GM21526 (cell line): ENCODE data around the gene LITAF.
"Not testable (repeated sequence)": the region's sequence is repeated elsewhere in the genome, so short reads cannot be mapped to it uniquely, and the experiment has no call there.

Experiments used
- ATAC-seq: cut with Tn5 transposase; IDR thresholded peaks from one replicate; pipeline ENCODE4 v1.9.1; 2021; ENCODE audit warnings: moderate library complexity; ENCODE audit not compliant: unreplicated experiment, low FRiP score

Gene LITAF

GRCh38 chr16:11524098-11524760, 62.5 kb downstream of the LITAF start:
- no peak for ATAC-seq

GRCh38 chr16:11521055-11521454, 65.7 kb downstream of the LITAF start:
- no peak for ATAC-seq

- no peak for ATAC-seq
These were observed 66.3 kb downstream of the LITAF start for GRCh38 chr16:11520442-11520841.

DNA sequence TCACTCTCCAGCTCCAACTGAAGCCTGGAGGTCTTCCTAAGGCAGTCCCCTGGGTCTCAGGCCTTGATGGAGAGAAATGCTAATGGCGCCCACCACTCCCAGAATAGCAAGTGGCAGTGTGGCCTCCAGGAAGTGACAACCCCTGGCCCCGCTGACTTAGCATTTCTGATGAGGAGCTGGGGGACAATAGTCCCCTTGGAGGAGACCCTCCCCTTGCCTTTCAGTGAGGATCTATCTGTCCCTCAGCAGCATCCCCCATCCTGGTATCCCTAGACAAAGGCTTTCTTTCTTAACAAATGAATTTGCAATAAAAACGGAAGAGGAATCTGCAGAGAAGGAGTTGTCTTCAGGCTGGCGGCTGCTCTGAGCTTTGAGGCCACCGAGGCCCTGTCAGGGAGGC, 68.8 kb downstream of the LITAF start:
- ATAC-seq, result no peak

- no peak for ATAC-seq
These were observed 70.9 kb downstream of the LITAF start for GRCh38 chr16:11515540-11516430.

- no peak for ATAC-seq
These were observed 72.4 kb downstream of the LITAF start for GRCh38 chr16:11514283-11514682.

- ATAC-seq, result not testable (repeated sequence)
These were observed 73.4 kb downstream of the LITAF start for GRCh38 chr16:11513366-11513765.

DNA sequence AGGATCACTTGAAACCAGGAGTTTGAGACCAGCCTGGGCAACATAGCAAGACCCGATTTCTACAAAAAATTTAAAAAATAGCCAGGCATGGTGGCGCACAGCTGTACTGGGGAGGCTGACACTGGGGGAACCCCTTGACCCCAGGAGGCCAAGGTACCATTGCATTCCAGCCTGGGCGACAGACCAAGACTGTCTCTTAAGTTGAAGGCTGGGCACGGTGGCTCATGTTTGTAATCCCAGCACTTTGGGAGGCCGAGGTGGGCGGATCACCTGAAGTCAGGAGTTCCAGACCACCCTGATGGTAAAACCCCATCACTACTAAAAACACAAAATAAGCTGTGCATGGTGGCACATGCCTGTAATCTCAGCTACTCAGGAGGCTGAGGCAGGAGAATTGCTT, 74.9 kb downstream of the LITAF start:
- ATAC-seq, result no peak

- no peak for ATAC-seq
These were observed 75.4 kb downstream of the LITAF start for GRCh38 chr16:11511328-11511727.

DNA sequence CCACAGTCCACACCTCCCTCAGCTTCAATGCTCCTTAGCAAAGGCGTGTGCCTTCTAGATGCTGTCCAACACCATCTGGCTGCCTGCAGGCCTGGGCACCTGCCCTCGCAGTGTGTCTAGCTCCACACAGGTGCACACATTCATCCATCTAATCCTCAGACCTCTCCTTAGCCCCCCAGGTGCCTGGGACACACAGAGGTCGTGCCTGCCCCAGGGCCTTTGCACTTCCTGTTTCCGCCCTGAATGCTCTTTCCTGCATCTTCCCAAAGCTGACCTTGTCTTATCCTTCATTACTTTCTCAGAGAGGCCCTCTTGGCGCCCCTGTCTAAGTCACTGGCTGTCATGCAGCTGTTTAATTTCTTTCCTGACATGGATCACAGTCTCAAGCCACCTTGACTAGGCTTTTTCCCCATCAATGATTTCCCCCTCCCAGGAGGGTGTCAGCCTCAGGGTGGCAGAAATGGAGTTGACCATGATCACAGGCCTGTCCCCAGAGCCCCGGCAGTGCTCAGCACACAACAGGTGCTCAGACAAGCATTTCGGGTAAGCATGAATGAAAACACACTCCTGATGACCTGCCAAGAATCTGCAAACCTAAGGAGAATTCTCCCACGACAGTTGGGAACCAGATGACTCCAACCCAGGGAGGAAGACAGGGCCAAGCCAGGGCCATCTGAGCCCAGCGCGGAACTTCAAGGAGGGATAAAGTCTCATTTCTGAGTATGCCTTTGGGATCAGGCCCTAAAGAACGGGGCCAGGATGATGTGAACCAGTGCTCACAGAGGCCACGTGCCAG, 76.3 kb downstream of the LITAF start:
- no peak for ATAC-seq

- no peak for ATAC-seq
These were observed 78.7 kb downstream of the LITAF start for GRCh38 chr16:11507991-11508390.

GRCh38 chr16:11507350-11507749, 79.4 kb downstream of the LITAF start:
- no peak for ATAC-seq

GRCh38 chr16:11506741-11507305, 79.9 kb downstream of the LITAF start:
- ATAC-seq, result no peak

GRCh38 chr16:11504261-11504660, 82.5 kb downstream of the LITAF start:
- not testable (repeated sequence) for ATAC-seq

DNA sequence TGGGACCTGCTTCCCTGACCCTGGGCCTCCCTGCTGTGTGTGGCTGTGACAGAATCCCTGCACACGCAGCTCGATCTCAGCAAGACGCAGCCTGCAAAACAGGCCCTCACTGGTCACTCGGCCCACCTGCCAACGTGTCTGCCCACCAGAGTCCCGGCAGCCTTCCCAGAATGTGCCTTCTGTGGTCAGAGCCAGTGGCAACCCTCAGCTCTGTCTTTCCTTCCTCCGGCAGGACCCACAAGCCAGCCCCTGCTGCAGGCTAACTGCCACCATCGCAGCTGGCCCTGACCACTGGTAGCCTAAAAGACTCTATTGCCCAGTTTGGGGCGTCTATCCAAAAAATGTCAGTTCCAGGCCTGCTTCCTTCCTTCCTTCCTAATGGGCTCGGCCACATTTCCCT, 83.2 kb downstream of the LITAF start:
- no peak for ATAC-seq

GRCh38 chr16:11502239-11502638, 84.5 kb downstream of the LITAF start:
- ATAC-seq, result no peak

- no peak for ATAC-seq
These were observed 85.1 kb downstream of the LITAF start for GRCh38 chr16:11501632-11502031.

DNA sequence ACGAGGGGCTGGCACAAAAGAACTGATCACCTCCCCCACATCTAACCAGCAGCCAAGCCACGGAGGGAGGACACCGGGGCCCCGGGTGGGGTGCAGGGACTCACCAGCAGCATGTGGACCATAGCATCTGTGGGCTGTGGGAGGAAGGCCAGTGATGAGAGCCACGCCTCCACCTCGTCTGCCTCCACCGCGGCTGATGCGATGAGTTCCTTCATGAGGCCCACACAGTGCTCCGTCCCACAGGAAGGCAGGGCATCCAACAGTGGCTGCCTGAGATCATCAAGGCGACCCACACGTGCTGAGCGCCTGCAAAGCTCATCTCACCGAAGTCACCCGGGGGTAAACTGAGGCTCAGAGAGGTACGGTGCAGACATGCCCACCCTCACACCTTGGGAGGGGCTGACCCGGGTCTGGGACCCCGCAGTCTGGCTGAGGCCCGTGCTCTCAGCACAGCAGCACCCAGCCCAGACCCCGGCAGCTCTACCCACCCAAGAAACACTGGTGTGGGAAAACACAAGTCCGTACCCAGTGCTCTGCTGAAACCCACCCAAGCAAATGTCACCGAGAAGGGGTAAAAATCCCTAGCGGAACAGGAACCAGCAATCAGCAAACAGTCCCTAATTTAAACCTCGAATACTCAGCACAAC, 85.9 kb downstream of the LITAF start:
- no peak for ATAC-seq

DNA sequence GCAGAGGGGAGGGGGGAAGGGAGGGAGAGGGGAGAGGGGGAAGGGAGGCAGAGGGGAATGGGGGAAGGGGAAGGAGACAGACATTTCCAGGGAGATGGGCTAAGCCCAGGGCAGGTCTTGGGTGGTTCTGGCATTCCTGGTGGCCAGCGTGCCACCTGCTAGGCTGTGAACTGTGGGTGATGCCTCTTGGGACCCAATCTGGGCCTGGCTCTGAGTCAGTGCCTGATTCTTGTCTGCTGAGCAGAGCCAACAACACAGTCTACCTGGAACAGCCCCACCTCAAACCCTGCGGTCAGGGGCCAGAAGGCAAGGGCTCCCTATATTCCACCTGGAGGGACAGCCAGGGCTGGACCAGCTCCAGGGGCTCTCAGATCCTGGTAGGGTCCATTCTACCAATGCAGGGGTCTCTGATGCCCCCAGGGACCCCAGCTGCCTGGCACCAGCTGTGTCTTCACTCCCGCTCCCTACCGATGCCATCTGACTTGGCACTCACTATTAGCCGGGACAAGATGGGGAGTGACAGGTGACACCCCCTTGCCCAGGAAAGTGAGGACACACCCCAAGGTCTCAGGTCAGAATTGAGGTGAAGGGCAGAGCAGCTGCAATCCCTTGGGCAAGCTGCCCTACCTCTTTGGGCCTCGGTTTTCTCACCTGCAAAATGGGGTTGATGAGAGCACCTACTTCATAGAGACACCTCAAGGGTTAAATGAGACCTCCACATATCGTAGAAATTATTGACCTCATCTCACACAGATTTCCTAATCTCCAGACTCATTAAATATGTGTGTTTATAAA, 87.2 kb downstream of the LITAF start:
- ATAC-seq, result no peak

GRCh38 chr16:11498683-11499082, 88.0 kb downstream of the LITAF start:
- no peak for ATAC-seq
